SK-N-MC (cell line): ENCODE results near the gene CYTH2.

Experiments used
- DNase-seq: peaks from one replicate; pipeline ENCODE4 v3.0.0-alpha.2; 2011; ENCODE audit warnings: low read depth, low spot score
- H3K27ac ChIP-seq: fragments of 200-600 bp; sonication (generic); 2 replicates; pipeline ENCODE4 v1.5.1; 2016; ENCODE audit warnings: mixed run types
- H3K36me3 ChIP-seq: fragments of 200-600 bp; sonication (generic); 2 replicates; pipeline ENCODE4 v1.6.1; 2017; ENCODE audit warnings: antibody characterized with exemption, low read length, mixed read lengths; ENCODE audit not compliant: insufficient read depth
- H3K4me3 ChIP-seq: fragments of 200-600 bp; sonication (generic); 2 replicates; pipeline ENCODE4 v1.5.1; 2016
- H3K9ac ChIP-seq: fragments of 200-600 bp; sonication (generic); 2 replicates; pipeline ENCODE4 v1.8.0; 2017; ENCODE audit warnings: mixed run types, mixed read lengths; ENCODE audit not compliant: insufficient read length
- H3K9me3 ChIP-seq: fragments of 200-600 bp; sonication (generic); 2 replicates; pipeline ENCODE4 v1.6.1; 2017; ENCODE audit warnings: low read depth, mild to moderate bottlenecking, antibody characterized with exemption, low read length, moderate library complexity, mixed read lengths
- EZH2 ChIP-seq: fragments of 200-600 bp; sonication (generic); IDR thresholded peaks from one replicate; pipeline ENCODE4 v1.6.1; 2017; ENCODE audit warnings: antibody characterized with exemption
- FOXP2 ChIP-seq: optimal IDR thresholded peaks from 2 replicates; pipeline ENCODE3; 2011; ENCODE audit warnings: mild to moderate bottlenecking, moderate library complexity; ENCODE audit not compliant: insufficient read depth; ENCODE audit errors: extremely low read length, control extremely low read depth
- POLR2AphosphoS5 ChIP-seq: IDR thresholded peaks from 2 replicates; pipeline ENCODE4 v1.6.1; 2012; ENCODE audit warnings: mild to moderate bottlenecking, low read depth, low read length, borderline replicate concordance

The CYTH2 gene

GRCh38 chr19:48442116-48443035 lies 26.8 kb upstream of the CYTH2 start:
- no peak overlapping the region for H3K9ac ChIP-seq
- no peak for DNase-seq
- TF ChIP-seq POLR2AphosphoS5: no peak

GRCh38 chr19:48443256-48443655 lies 25.9 kb upstream of the CYTH2 start:
- H3K4me3 ChIP-seq: no peak overlapping the region
- peaks cover 15% of the 10 kb centered on the region for H3K36me3 ChIP-seq
- TF ChIP-seq EZH2: no peak
- TF ChIP-seq FOXP2: no peak
- TF ChIP-seq POLR2AphosphoS5: no peak
- H3K27ac ChIP-seq: no peak overlapping the region
- DNase-seq: no peak
- H3K9me3 ChIP-seq: no peaks in the 10 kb centered on the region
- no peak overlapping the region for H3K9ac ChIP-seq

More at GRCh38 chr19:48442116-48443035, 26.8 kb upstream of the CYTH2 start:
- H3K9me3 ChIP-seq: no peaks in the 10 kb centered on the region
- no peak overlapping the region for H3K27ac ChIP-seq
- H3K4me3 ChIP-seq: no peak overlapping the region
- peaks cover 6% of the 10 kb centered on the region for H3K36me3 ChIP-seq

- H3K9ac ChIP-seq: no peak overlapping the region
- H3K4me3 ChIP-seq: peak overlapping the region; percentile 93
- DNase-seq: no peak
- H3K27ac ChIP-seq: no peak overlapping the region; the same call in 1 of the 2 replicates
- TF ChIP-seq EZH2 (no peak), POLR2AphosphoS5 (no peak), FOXP2 (no peak)
- H3K36me3 ChIP-seq: peaks cover 20% of the 10 kb centered on the region
- no peaks in the 10 kb centered on the region for H3K9me3 ChIP-seq
Observed at GRCh38 chr19:48443731-48444128, 25.4 kb upstream of the CYTH2 start.

- Histone ChIP-seq H3K27ac (peak overlapping the region; percentile 80), H3K9ac (peak overlapping the region; percentile 98), H3K9me3 (no peaks in the 10 kb centered on the region), H3K4me3 (peak overlapping the region; percentile 93), H3K36me3 (peaks cover 26% of the 10 kb centered on the region)
- DNase-seq: no peak
- no peak for TF ChIP-seq POLR2AphosphoS5
- TF ChIP-seq FOXP2: no peak
- no peak for TF ChIP-seq EZH2
Observed at GRCh38 chr19:48444129-48444935, 24.8 kb upstream of the CYTH2 start.

- Histone ChIP-seq H3K4me3 (peak overlapping the region; percentile 93), H3K9me3 (no peaks in the 10 kb centered on the region), H3K27ac (peak overlapping the region; percentile 80), H3K9ac (peak overlapping the region; percentile 98), H3K36me3 (peaks cover 31% of the 10 kb centered on the region)
- DNase-seq: no peak
- TF ChIP-seq POLR2AphosphoS5 (no peak), EZH2 (no peak), FOXP2 (no peak)
Observed at GRCh38 chr19:48444936-48445200, 24.3 kb upstream of the CYTH2 start.

- peaks cover 35% of the 10 kb centered on the region for H3K36me3 ChIP-seq
- H3K27ac ChIP-seq: peak overlapping the region; percentile 80
- H3K4me3 ChIP-seq: peak overlapping the region; percentile 93
- peak; percentile 42 for DNase-seq
- H3K9me3 ChIP-seq: no peaks in the 10 kb centered on the region
- peak overlapping the region; percentile 98 for H3K9ac ChIP-seq
- TF ChIP-seq EZH2: no peak
- no peak for TF ChIP-seq FOXP2
- TF ChIP-seq POLR2AphosphoS5: no peak
Observed at GRCh38 chr19:48445256-48445605, 23.9 kb upstream of the CYTH2 start.

- no peak for TF ChIP-seq EZH2
- no peak for TF ChIP-seq FOXP2
- TF ChIP-seq POLR2AphosphoS5: peak; percentile 87; the same call in 1 of the 2 replicates
- Histone ChIP-seq H3K9ac (peak within 1 kb of the TSS; percentile 98), H3K27ac (peak within 1 kb of the TSS; percentile 80), H3K36me3 (peaks cover 41% of the 10 kb centered on the region), H3K4me3 (peak within 1 kb of the TSS; percentile 93), H3K9me3 (no peaks in the 10 kb centered on the region)
- peak; percentile 97 for DNase-seq
Observed at GRCh38 chr19:48445606-48446481, 23.3 kb upstream of the CYTH2 start, which contains the start of gene GRWD1. Gene GRWD1 (plus strand): TSS chr19:48445983. CDS start chr19:48446006, 23 bp downstream.

GRCh38 chr19:48446579-48446978 lies 22.6 kb upstream of the CYTH2 start:
- Histone ChIP-seq H3K27ac (no peak overlapping the region), H3K36me3 (peaks cover 48% of the 10 kb centered on the region), H3K9ac (peak overlapping the region; percentile 98), H3K9me3 (no peaks in the 10 kb centered on the region), H3K4me3 (peak overlapping the region; percentile 93)
- DNase-seq: no peak
- TF ChIP-seq POLR2AphosphoS5 (no peak), FOXP2 (no peak), EZH2 (no peak)

- DNase-seq: no peak
- Histone ChIP-seq H3K9me3 (no peaks in the 10 kb centered on the region), H3K9ac (no peak overlapping the region), H3K36me3 (peaks cover 66% of the 10 kb centered on the region), H3K4me3 (no peak overlapping the region), H3K27ac (no peak overlapping the region)
- TF ChIP-seq POLR2AphosphoS5 (no peak), FOXP2 (no peak), EZH2 (no peak)
Observed at GRCh38 chr19:48448563-48448962, 20.6 kb upstream of the CYTH2 start.
